ENCODE data around the gene MCFD2.

MCFD2 gene

DNA sequence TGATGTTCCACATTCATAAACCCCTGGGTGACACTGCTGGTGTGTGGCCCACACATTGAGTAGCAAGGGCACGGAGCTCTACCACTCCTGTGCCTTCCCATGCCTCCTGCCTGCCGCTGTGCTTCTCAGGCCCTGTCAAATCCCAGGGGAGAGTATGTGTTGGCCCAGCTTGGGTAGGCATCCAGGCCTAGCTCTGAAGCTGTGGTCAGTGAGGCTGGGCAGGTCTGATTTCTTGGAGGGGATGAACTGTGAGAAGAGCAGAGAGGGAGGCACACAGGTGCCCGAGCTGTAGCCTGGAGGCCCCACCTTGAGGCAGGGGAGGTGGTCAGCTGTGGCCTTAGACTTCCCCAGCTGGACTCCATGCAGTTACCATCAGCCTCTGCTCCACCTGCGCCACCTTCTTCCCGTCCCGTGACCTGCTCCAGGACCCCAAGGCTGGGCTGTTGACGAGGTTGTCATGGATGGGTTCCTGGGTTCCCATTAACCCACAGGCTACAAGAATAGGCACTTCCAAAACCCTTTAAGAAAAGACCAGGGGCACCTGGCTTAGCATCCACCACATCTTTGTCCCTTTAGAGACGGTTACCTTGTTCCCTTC, 23.6 kb downstream of the MCFD2 start:
- H3K27ac Mint-ChIP-seq: no peak overlapping the region
- no peak overlapping the region for H3K4me3 Mint-ChIP-seq
- peaks cover 16% of the 10 kb centered on the region for H3K4me1 Mint-ChIP-seq
- TF ChIP-seq, protein P1, sequence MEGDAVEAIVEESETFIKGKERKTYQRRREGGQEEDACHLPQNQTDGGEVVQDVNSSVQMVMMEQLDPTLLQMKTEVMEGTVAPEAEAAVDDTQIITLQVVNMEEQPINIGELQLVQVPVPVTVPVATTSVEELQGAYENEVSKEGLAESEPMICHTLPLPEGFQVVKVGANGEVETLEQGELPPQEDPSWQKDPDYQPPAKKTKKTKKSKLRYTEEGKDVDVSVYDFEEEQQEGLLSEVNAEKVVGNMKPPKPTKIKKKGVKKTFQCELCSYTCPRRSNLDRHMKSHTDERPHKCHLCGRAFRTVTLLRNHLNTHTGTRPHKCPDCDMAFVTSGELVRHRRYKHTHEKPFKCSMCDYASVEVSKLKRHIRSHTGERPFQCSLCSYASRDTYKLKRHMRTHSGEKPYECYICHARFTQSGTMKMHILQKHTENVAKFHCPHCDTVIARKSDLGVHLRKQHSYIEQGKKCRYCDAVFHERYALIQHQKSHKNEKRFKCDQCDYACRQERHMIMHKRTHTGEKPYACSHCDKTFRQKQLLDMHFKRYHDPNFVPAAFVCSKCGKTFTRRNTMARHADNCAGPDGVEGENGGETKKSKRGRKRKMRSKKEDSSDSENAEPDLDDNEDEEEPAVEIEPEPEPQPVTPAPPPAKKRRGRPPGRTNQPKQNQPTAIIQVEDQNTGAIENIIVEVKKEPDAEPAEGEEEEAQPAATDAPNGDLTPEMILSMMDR (IDR thresholded peaks at IDR 0.05; ENCODE audit: unreplicated experiment in 3 of 3): no peak
- H3K27me3 Mint-ChIP-seq (ENCODE audit: low read depth): no peaks in the 10 kb centered on the region
- H3K36me3 Mint-ChIP-seq (ENCODE audit: low read depth): no peaks in the 10 kb centered on the region
- H3K9me3 Mint-ChIP-seq: no peaks in the 10 kb centered on the region

DNA sequence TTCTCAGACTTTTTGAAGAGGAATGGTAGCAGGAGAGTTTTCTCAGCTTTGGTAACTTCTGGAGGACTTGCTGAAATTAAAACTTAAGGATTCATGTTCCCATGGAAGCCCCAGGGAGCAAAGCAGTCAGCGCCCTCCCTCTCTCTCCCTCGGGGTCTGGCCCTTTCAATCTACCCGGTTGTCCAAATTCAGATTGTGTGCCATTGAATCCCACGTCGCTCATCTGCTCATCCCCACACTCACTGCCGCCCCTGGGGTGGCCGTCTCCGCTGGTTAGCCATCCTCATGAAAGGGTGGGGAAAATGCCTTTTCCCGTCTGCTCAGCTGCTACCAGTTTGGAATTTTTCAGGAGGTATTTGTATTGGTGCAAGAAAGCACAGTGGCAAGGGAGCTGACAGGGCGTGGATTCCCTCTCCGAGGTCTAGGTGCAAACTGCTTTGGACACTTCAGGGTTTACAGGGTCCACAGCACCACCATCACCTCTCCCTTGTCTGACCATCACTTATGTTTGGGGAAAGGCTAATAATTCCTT, 27.1 kb downstream of the MCFD2 start:
- peaks cover 31% of the 10 kb centered on the region for H3K4me1 Mint-ChIP-seq
- H3K27ac Mint-ChIP-seq: peak overlapping the region; percentile 31 to 92 (median 77)
- no peaks in the 10 kb centered on the region for H3K36me3 Mint-ChIP-seq (ENCODE audit: low read depth)
- peaks cover 3% of the 10 kb centered on the region for H3K9me3 Mint-ChIP-seq
- no peaks in the 10 kb centered on the region for H3K27me3 Mint-ChIP-seq (ENCODE audit: low read depth)
- TF ChIP-seq, protein P1 (IDR thresholded peaks at IDR 0.05; ENCODE audit: unreplicated experiment in 3 of 3): no peak
- no peak overlapping the region for H3K4me3 Mint-ChIP-seq

DNA sequence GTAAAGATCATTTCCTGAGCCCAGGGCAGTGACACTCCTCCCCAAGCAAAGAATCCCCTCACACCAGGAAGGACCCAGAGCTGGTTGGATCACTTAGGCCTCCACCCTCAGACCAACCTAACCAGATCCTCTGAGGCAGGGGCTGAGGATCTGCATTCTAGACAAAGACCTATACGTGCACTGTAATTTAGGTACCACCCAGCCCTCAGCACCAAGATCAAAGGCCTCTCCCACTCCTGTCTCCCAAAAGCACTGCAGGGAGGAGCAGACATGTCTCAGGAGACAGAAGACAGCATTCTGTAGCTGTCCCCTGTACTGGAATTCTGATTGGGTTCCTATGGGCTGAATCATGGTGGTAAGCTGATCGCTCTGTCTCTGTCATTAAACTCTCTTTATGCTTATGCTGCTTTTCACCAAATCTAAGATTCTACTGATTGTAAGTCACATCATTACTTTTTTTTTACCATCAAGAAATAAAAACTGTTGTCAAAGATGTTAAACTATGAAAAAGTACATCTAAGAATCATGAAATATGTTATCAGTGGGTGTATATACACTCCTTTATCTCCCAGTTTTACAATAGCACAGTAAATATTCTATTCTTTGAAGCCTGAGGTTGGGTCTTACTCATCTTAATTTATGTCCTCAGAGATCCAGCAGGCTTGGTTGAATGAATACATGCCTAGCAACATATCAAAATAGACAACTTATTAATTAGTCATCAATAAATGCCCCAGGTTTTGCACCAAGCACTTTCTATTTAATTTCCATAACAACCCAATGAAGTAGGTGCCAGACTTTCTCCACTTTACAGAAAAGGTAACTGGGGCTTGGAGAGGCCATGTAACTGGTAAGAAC, 28.3 kb downstream of the MCFD2 start:
- TF ChIP-seq, protein P1 (IDR thresholded peaks at IDR 0.05; ENCODE audit: unreplicated experiment in 3 of 3): no peak
- H3K27ac Mint-ChIP-seq: peak overlapping the region in 2 of 3 experiments; percentile 81 to 98
- H3K36me3 Mint-ChIP-seq (ENCODE audit: low read depth): no peaks in the 10 kb centered on the region
- no peaks in the 10 kb centered on the region for H3K27me3 Mint-ChIP-seq (ENCODE audit: low read depth)
- peaks cover 33% of the 10 kb centered on the region for H3K4me1 Mint-ChIP-seq
- H3K9me3 Mint-ChIP-seq: peaks cover 3% of the 10 kb centered on the region
- H3K4me3 Mint-ChIP-seq: no peak overlapping the region

DNA sequence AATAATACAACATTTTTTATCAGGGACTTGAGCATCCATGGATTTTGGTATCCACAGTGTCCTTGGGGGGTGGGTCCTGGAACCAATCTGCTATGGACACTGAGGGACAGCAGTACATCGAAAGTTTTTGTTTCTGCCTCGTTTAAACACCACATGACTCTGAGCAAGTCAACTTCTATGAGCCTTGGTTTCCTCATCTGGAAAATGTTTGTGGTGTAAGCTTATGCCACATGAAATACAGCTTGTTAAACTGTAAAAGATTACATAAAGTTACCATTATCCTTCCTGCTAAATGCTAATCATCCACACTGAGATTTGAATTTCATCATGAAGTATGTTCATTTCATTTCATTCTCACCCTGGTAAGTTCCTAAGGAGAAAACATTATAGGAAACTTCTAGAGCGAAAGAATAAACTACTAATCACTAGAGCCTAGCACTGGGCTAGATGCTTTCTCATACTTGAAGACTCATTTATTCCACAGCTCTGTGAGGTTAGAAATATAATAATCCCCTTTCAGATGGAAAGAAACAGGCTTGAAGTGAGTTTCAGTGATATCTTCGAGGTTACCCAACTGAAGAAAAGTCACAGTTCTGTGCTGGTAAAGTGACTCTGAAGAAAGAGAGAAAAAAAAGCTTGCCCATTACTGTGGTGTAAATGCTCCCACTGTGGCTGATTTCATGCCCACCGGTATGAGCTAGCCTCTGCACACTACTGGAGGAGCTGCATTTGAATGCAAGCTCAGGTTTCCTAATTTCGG, 29.2 kb downstream of the MCFD2 start:
- TF ChIP-seq, protein P1 (IDR thresholded peaks at IDR 0.05; ENCODE audit: unreplicated experiment in 3 of 3): no peak
- Mint-ChIP-seq H3K4me3 (no peak overlapping the region), H3K9me3 (peaks cover 3% of the 10 kb centered on the region), H3K27ac (peak overlapping the region in 2 of 3 experiments; percentile 81 to 98), H3K4me1 (peaks cover 41% of the 10 kb centered on the region), H3K36me3 (ENCODE audit: low read depth) (no peaks in the 10 kb centered on the region), H3K27me3 (ENCODE audit: low read depth) (no peaks in the 10 kb centered on the region)

DNA sequence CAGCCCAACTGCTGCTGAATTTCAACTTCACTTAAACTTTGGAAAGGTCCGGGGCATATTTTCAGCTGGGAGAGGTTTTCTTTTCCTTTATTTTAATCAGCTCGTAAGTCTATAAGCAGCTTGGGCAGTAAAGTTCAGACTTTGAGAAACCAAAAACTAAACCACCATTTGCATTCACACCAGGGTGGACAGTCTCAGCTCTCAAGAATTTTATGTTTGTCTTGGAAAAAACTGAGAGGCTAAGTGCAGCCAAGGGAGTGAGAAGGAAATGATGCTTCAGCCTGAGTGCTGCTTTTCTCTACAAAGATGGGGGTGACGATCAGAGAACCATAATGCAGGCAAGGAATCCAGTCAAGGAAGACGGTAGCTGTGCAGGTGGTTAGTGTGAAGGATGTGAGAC, 30.2 kb downstream of the MCFD2 start:
- peak overlapping the region; percentile 78 to 98 (median 92) for H3K27ac Mint-ChIP-seq
- H3K4me1 Mint-ChIP-seq: peaks cover 42% of the 10 kb centered on the region
- H3K36me3 Mint-ChIP-seq (ENCODE audit: low read depth): no peaks in the 10 kb centered on the region
- no peak overlapping the region for H3K4me3 Mint-ChIP-seq
- peaks cover 3% of the 10 kb centered on the region for H3K9me3 Mint-ChIP-seq
- TF ChIP-seq, protein P1 (IDR thresholded peaks at IDR 0.05; ENCODE audit: unreplicated experiment in 3 of 3): no peak
- H3K27me3 Mint-ChIP-seq (ENCODE audit: low read depth): no peaks in the 10 kb centered on the region
